Subcutaneous abdominal adipose tissue (tissue), 5 donors: ENCODE results near the gene LPAR5.

Experiments used
- H3K27ac ChIP-seq: one replicate; pipeline ENCODE4 v1.7.0; 2013; ENCODE audit warnings: low read depth, mild to moderate bottlenecking, inconsistent platforms, low read length, moderate library complexity
- H3K27me3 ChIP-seq, 5 donors: one replicate each; pipeline ENCODE4 v1.7.0; 2013; ENCODE audit warnings: low read length in 5 of 5, inconsistent platforms in 1 of 5; ENCODE audit not compliant: control insufficient read depth in 5 of 5, insufficient read depth in 4 of 5
- H3K36me3 ChIP-seq, 5 donors: one replicate each; pipeline ENCODE4 v1.7.0; 2013; ENCODE audit warnings: low read length in 5 of 5; ENCODE audit not compliant: control insufficient read depth in 5 of 5, insufficient read depth in 5 of 5
- H3K4me1 ChIP-seq, 5 donors: one replicate each; pipeline ENCODE4 v1.7.0; 2013; ENCODE audit warnings: low read length in 5 of 5, mild to moderate bottlenecking in 3 of 5, moderate library complexity in 1 of 5; ENCODE audit not compliant: control insufficient read depth in 5 of 5, insufficient read depth in 5 of 5
- H3K4me3 ChIP-seq, 5 donors: one replicate each; pipeline ENCODE4 v1.7.0; 2013; ENCODE audit warnings: low read length in 5 of 5, low read depth in 1 of 5
- H3K9ac ChIP-seq, 5 donors: one replicate each; pipeline ENCODE4 v1.7.0; 2013; ENCODE audit warnings: low read length in 5 of 5, mild to moderate bottlenecking in 4 of 5, moderate library complexity in 3 of 5
- H3K9me3 ChIP-seq, 5 donors: one replicate each; pipeline ENCODE4 v1.7.0; 2013; ENCODE audit warnings: low read length in 5 of 5; ENCODE audit not compliant: control insufficient read depth in 5 of 5
- donor health status: healthy.
- donor health status: healthy.
- donor health status: healthy.
- donor health status: healthy.
- donor health status: healthy.

The LPAR5 gene

GRCh38 chr12:6612652-6613014 is 23.1 kb downstream of the LPAR5 start:
- Histone ChIP-seq H3K4me1 (peaks cover 4 to 28% (median 23%) of the 10 kb centered on the region in 5 donors), H3K9ac (no peak overlapping the region), H3K36me3 (no peaks in the 10 kb centered on the region), H3K27me3 (no peaks in the 10 kb centered on the region), H3K9me3 (no peaks in the 10 kb centered on the region), H3K4me3 (peak overlapping the region in 2 of 5 donors; percentile 38 to 44), H3K27ac (peak overlapping the region; percentile 65)

GRCh38 chr12:6612247-6612646 is 23.5 kb downstream of the LPAR5 start:
- no peaks in the 10 kb centered on the region for H3K9me3 ChIP-seq
- H3K9ac ChIP-seq, result no peak overlapping the region
- H3K27ac ChIP-seq, result no peak overlapping the region
- H3K36me3 ChIP-seq, result no peaks in the 10 kb centered on the region
- H3K27me3 ChIP-seq, result no peaks in the 10 kb centered on the region
- H3K4me1 ChIP-seq, result peaks cover 4 to 27% (median 23%) of the 10 kb centered on the region in 5 donors
- no peak overlapping the region for H3K4me3 ChIP-seq

DNA sequence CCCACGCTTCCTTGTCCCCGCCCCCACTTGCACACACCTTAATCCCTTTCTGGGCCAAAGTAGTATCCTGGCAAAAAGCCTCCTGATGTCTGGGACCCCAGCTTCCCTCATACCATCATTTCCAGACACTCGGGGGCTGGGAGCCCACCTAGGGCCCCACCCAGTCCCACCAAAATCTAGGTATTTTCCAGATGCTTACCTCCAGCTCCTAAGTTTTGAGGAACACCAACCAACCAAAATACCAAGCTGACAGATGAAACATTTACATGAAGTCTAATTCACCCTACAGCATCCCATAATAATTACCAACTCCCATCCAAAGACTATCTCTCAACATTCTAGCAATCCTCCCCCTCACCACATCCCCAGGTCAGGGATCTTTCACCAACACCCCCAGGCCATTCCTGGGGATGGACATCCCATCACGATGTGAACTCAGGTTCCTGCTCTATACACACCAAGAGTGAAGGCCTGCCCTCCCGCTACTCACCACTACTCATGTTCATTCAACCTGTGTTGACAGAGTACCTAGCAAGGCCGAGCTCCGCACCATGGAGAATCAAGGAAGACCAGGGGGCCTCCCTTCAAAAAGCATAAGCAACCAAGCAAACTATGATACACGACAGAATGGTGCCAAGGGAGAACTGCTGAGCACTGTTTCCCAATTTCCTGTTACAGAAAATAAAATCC is 27.0 kb downstream of the LPAR5 start:
- H3K4me1 ChIP-seq, result peaks cover 13 to 44% (median 42%) of the 10 kb centered on the region in 5 donors
- H3K9ac ChIP-seq, result no peak overlapping the region
- no peaks in the 10 kb centered on the region for H3K9me3 ChIP-seq
- peaks cover 0 to 2% (median 0%) of the 10 kb centered on the region in 5 donors for H3K36me3 ChIP-seq
- no peaks in the 10 kb centered on the region for H3K27me3 ChIP-seq
- no peak overlapping the region for H3K4me3 ChIP-seq
- H3K27ac ChIP-seq, result peak overlapping the region; percentile 88

- H3K27ac ChIP-seq, result peak overlapping the region; percentile 88
- H3K27me3 ChIP-seq, result no peaks in the 10 kb centered on the region
- H3K4me1 ChIP-seq, result peaks cover 16 to 46% (median 43%) of the 10 kb centered on the region in 5 donors
- H3K9me3 ChIP-seq, result no peaks in the 10 kb centered on the region
- peaks cover 0 to 2% (median 0%) of the 10 kb centered on the region in 5 donors for H3K36me3 ChIP-seq
- no peak overlapping the region for H3K4me3 ChIP-seq
- no peak overlapping the region for H3K9ac ChIP-seq
These were observed 27.8 kb downstream of the LPAR5 start for GRCh38 chr12:6607751-6608591.

DNA sequence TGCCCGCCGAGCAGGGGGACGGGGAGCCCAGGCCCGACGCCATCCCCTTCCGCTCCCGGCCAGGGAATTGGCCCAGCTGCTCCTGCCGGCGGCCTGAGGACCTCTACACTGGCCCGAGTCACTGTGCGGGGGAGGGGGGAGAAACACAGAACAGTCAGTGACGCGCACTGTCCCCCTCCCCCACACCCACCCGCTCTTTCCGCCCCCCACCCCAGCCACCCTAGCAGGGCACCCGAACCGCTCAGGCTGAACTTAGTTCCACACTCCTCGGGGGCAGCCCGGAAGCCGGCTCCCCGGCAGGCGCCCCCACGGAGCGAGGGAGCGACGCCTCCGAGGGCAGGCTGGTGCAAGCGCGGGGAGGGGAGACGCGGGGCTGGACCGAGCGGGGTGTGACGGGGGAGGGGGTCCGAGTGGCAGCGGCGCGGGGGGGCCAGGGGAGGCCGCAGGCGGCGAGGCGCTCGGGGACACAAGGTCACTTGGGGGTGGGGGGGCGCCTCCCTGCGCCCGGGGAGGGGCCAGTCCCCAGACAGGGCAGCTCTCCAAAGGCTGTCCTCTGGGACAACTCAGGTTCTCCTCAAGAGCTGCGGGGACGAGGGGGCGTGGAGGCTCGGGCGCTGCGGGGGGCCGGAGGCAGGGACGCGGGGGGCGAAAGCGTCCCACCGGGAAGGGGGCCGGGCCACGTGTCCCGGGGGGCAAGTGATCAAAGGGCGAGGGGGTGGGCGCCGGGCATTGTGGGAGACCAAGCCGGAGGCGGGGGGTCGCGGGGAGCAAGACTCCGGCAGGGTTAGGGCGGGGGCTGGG is 29.2 kb downstream of the LPAR5 start:
- peaks cover 3 to 13% (median 12%) of the 10 kb centered on the region in 5 donors for H3K36me3 ChIP-seq
- H3K9me3 ChIP-seq, result no peaks in the 10 kb centered on the region
- H3K27ac ChIP-seq, result peak overlapping the region; percentile 88
- H3K4me1 ChIP-seq, result peaks cover 13 to 40% (median 38%) of the 10 kb centered on the region in 5 donors
- no peaks in the 10 kb centered on the region for H3K27me3 ChIP-seq
- peak overlapping the region; percentile 81 to 92 (median 83) for H3K4me3 ChIP-seq
- H3K9ac ChIP-seq, result peak overlapping the region; percentile 70 to 88 (median 84)

GRCh38 chr12:6605421-6606330 is 30.1 kb downstream of the LPAR5 start:
- Histone ChIP-seq H3K27me3 (no peaks in the 10 kb centered on the region), H3K36me3 (peaks cover 6 to 22% (median 20%) of the 10 kb centered on the region in 5 donors), H3K9ac (peak overlapping the region; percentile 69 to 86 (median 82)), H3K4me3 (peak overlapping the region; percentile 81 to 92 (median 83)), H3K27ac (peak overlapping the region; percentile 88), H3K4me1 (peaks cover 15 to 40% (median 38%) of the 10 kb centered on the region in 5 donors), H3K9me3 (no peaks in the 10 kb centered on the region)

- Histone ChIP-seq H3K27me3 (no peaks in the 10 kb centered on the region), H3K36me3 (peaks cover 6 to 34% (median 32%) of the 10 kb centered on the region in 5 donors), H3K9me3 (no peaks in the 10 kb centered on the region), H3K27ac (peak overlapping the region; percentile 88), H3K4me3 (peak overlapping the region; percentile 81 to 92 (median 83)), H3K9ac (peak overlapping the region in 4 of 5 donors; percentile 6 to 86 (median 77)), H3K4me1 (peaks cover 15 to 43% (median 40%) of the 10 kb centered on the region in 5 donors)
These were observed 31.3 kb downstream of the LPAR5 start for GRCh38 chr12:6604259-6605029.

DNA sequence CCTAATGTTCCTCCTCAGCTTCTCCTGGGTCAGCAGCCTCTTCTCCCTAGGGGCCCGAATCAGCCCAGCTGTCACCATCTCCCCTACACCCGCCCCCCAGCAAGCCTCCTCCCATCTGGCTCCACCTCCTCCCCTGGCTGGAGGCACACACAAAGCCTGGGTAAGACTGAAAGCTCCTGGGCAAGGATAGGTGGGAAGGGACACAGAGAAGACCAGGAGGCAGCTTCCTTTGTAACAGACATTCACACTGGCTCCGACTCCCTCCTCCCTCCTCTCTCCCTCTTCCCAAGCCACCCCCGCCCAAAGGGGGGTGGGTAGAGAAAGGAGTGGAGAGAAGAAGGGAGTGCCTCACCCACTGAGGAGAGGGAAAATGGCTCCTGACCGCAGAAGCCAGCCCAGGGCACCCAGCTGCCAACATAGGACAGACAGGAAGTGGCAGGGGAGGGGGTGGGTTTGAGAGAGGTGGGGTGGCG is 32.6 kb downstream of the LPAR5 start:
- H3K27ac ChIP-seq, result peak overlapping the region; percentile 88
- no peaks in the 10 kb centered on the region for H3K27me3 ChIP-seq
- peak overlapping the region in 2 of 5 donors; percentile 32 to 44 for H3K4me3 ChIP-seq
- H3K9ac ChIP-seq, result peak overlapping the region in 2 of 5 donors; percentile 20 to 42
- no peaks in the 10 kb centered on the region for H3K9me3 ChIP-seq
- peaks cover 15 to 45% (median 40%) of the 10 kb centered on the region in 5 donors for H3K4me1 ChIP-seq
- peaks cover 8 to 46% (median 43%) of the 10 kb centered on the region in 5 donors for H3K36me3 ChIP-seq
